B cell (primary cell): ENCODE data around the gene NOD2.

Experiments
- CTCF ChIP-seq: fragments of 200-600 bp; IDR thresholded peaks from one replicate; pipeline ENCODE4 v1.8.0; 2022; ENCODE audit warnings: antibody characterized with exemption, mild to moderate bottlenecking
- EZH2 ChIP-seq: IDR thresholded peaks from 2 replicates; pipeline ENCODE4 v1.6.1; 2012; ENCODE audit warnings: borderline replicate concordance, low read depth, mild to moderate bottlenecking, moderate library complexity, low read length; ENCODE audit not compliant: insufficient read depth, poor library complexity, severe bottlenecking

DNA sequence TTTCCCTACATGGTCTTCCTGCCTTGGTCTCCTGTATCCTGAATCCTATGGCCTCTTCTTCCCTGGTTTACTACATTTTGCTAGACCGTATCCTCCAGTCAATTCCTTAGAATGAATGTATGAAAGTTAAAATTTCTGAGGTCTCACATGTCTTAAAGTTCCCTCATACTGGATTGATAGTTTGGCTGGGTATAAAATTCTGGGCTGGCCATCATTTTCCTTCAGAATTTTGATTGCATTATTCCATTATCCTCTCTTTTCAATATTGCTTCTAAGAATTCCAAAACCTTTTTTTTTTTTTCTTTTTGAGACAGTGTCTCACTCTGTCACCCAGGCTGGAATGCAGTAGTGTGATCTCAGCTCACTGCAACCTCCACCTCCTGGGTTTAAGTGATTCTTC is 10.8 kb downstream of the NOD2 start:
- TF ChIP-seq CTCF (no peak), EZH2 (no peak)
